GM13977 (cell line): ENCODE results near the gene ADCYAP1.

Source experiments
- DNase-seq: peaks from one replicate; pipeline ENCODE4 v3.0.0; 2012; ENCODE audit warnings: low spot score
- in situ Hi-C: fragments of 300-500 bp; cut with MboI; formaldehyde crosslinking; loops from one replicate; pipeline ENCODE4 v1.12.0; 2022; ENCODE audit warnings: low sequenced_read_pairs, low pct_unique_long_range_greater_than_20kb, mixed read lengths, inconsistent platforms; ENCODE audit not compliant: unreplicated experiment
- TF ChIP-seq, protein P1 (sequence below): IDR thresholded peaks from 2 replicates; pipeline ENCODE4 v1.5.1; 2012; ENCODE audit warnings: mild to moderate bottlenecking, control low read depth; ENCODE audit not compliant: insufficient read depth; ENCODE audit errors: extremely low read depth, missing control alignments

The ADCYAP1 gene

DNA sequence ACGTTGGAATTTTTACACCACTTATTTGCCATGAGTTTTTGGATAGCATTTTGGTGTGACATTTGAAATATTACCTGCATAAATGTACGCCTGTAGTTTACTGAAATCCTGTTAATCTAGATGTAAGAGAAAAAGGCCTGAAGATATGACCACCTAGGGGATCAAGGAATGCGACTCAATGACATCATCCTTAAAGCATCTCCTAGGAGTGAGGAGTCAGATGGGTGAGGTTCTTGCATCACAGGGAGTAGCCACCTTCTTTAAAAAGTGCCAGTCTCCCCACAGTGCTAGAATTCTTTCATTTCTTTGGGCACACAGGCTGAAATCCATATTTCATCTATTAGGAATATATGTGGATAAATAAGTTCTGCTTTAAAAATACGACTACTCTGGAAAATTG, 34.5 kb downstream of the ADCYAP1 start:
- in situ Hi-C loops: no loop called here
- TF ChIP-seq, protein P1, sequence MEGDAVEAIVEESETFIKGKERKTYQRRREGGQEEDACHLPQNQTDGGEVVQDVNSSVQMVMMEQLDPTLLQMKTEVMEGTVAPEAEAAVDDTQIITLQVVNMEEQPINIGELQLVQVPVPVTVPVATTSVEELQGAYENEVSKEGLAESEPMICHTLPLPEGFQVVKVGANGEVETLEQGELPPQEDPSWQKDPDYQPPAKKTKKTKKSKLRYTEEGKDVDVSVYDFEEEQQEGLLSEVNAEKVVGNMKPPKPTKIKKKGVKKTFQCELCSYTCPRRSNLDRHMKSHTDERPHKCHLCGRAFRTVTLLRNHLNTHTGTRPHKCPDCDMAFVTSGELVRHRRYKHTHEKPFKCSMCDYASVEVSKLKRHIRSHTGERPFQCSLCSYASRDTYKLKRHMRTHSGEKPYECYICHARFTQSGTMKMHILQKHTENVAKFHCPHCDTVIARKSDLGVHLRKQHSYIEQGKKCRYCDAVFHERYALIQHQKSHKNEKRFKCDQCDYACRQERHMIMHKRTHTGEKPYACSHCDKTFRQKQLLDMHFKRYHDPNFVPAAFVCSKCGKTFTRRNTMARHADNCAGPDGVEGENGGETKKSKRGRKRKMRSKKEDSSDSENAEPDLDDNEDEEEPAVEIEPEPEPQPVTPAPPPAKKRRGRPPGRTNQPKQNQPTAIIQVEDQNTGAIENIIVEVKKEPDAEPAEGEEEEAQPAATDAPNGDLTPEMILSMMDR: no peak
- no peak for DNase-seq

DNA sequence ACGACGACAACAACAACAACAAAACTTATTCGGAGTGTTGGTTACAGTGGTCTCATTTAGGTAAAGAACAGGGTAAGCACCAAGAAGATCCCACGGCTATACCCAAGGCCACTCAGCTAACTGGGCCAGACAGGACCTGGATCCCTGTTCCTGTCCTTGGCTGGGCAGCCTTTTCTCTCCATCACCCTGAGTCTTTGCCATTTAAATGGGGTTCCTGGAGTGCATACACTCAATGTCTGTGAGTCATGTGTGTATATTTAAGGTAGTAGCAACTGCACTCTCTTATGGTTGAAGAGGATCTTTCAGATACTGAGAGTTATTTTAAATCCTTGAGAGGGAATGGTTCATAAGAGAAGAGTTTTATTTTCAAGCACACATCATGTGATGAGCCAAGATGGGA, 35.3 kb downstream of the ADCYAP1 start:
- no peak for DNase-seq
- in situ Hi-C loops: no loop called here
- TF ChIP-seq, protein P1: no peak

GRCh38 chr18:941331-941730, 36.7 kb downstream of the ADCYAP1 start:
- in situ Hi-C loops: no loop called here
- TF ChIP-seq, protein P1: no peak
- no peak for DNase-seq

DNA sequence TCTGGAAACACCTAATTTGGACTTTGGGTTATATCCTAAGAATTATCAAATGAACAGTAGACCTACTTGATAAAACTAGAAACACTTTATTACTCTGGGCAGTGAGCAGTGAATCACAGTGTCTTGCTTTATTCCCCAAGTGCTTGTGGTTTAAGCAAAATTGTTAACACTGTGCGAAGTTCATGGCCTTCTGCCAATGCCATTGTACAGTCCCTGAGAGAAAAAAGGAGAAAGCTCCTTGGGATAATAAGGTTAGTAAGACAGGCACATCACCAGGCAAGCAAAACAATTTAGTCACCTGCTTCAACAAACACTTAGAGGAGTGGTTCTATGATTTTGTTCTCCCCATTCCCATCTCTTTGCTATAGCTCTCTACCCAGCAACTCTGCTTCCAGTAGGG, 39.8 kb downstream of the ADCYAP1 start:
- in situ Hi-C loops: no loop called here
- TF ChIP-seq, protein P1: no peak
- no peak for DNase-seq

GRCh38 chr18:949724-950631, 45.3 kb downstream of the ADCYAP1 start:
- in situ Hi-C loops: no loop called here
- no peak for DNase-seq
- TF ChIP-seq, protein P1: no peak

- TF ChIP-seq, protein P1: no peak
- in situ Hi-C loops: no loop called here
- no peak for DNase-seq
Observed at GRCh38 chr18:950882-951495, 46.3 kb downstream of the ADCYAP1 start.
